ENCODE measurements around the gene SPRR2F. TPM values are rescaled to one million over a fixed set of nuclear protein-coding genes. Genes with fewer than 3 reads are reported as not detected.

The SPRR2F gene
- total and polyA plus RNA-seq, 10 of the 15 experiments (the other 5 are each of a cell fraction or from before 2014, with no cell fraction given): 0.18 to 0.27 TPM; not detected in 8

- H3K27ac ChIP-seq (ENCODE audit: control insufficient read depth, insufficient read depth): no peak overlapping the region
- no peaks in the 10 kb centered on the region for H4K20me1 ChIP-seq (ENCODE audit: control insufficient read depth, insufficient read depth)
- no TSS peak for BruUV-seq (replicated peaks)
- H3K4me1 ChIP-seq (ENCODE audit: control insufficient read depth, insufficient read depth, low read length): no peaks in the 10 kb centered on the region
- no peak overlapping the region for H3K4me3 ChIP-seq
- no peak overlapping the region for H3K9ac ChIP-seq (ENCODE audit: control insufficient read depth, insufficient read depth, low read length)
- no peak overlapping the region for H2AFZ ChIP-seq (ENCODE audit: control insufficient read depth, low read depth, low read length)
- ChIA-PET CTCF (interaction anchor here (1.1 kb wide), 1 partner anchor 97 kb away, joined by 3 read pairs; no protein-coding TSS in a partner anchor), SMC1A (ENCODE audit: uncharacterized antibody, unreplicated experiment) (no interaction called here), POLR2A (no interaction called here), RAD21 (ENCODE audit: unreplicated experiment) (no interaction called here)
- no peak for ATAC-seq
- intact Hi-C loops (cut with micrococcal nuclease; ENCODE audit: unreplicated experiment): no loop called here
- in situ Hi-C loops (cut with MboI): no loop called here
- no peak for FAIRE-seq
- no peaks in the 10 kb centered on the region for H3K36me3 ChIP-seq (ENCODE audit: control insufficient read depth in 2 of 2, insufficient read depth in 2 of 2, low read length in 1 of 2)
- 4% methylated on average over 2 of the region's 2 CpGs for WGBS (ENCODE audit: insufficient coverage, insufficient replicate concordance, low lambda C conversion rate, missing lambda C conversion rate)
- H3K9me3 ChIP-seq (replicated peaks; ENCODE audit: control insufficient read depth, insufficient read depth, low read length): no peaks in the 10 kb centered on the region; the same call in 2 of the 3 replicates
- H3K4me2 ChIP-seq (ENCODE audit: control insufficient read depth, insufficient read depth): no peak overlapping the region
- no peak for DNase-seq (ENCODE audit: low read depth, low spot score)
- H3K79me2 ChIP-seq (ENCODE audit: control insufficient read depth, insufficient read depth, low read length): no peaks in the 10 kb centered on the region
- H3K27me3 ChIP-seq (replicated peaks in 1 of 2; ENCODE audit: control insufficient read depth in 2 of 2, insufficient read depth in 2 of 2, low read length in 1 of 2): no peaks in the 10 kb centered on the region
- TF ChIP-seq PAX5 (IDR thresholded peaks at IDR 0.05; ENCODE audit: borderline replicate concordance, low read depth, low read length) (no peak), IRF5 (IDR thresholded peaks at IDR 0.05; ENCODE audit: borderline replicate concordance) (no peak), SMC3 (IDR thresholded peaks at IDR 0.05; ENCODE audit: borderline replicate concordance, low read length) (no peak), NBN (IDR thresholded peaks at IDR 0.05) (no peak), BCL11A (IDR thresholded peaks at IDR 0.05; ENCODE audit: low read depth, low read length) (no peak), POLR2AphosphoS5 (IDR thresholded peaks at IDR 0.05; ENCODE audit: low read length) (no peak), ZNF207 (IDR thresholded peaks at IDR 0.05; ENCODE audit: borderline replicate concordance) (no peak), CEBPZ (IDR thresholded peaks at IDR 0.05; ENCODE audit: low read depth, low read length) (no peak), JUNB (IDR thresholded peaks at IDR 0.05) (no peak), EGR1 (IDR thresholded peaks at IDR 0.05; ENCODE audit: borderline replicate concordance in 1 of 2, low read depth in 2 of 2, low read length in 2 of 2) (no peak), TBL1XR1 (IDR thresholded peaks at IDR 0.05; ENCODE audit: low read depth, low read length) (no peak), HSF1 (IDR thresholded peaks at IDR 0.05; ENCODE audit: low read depth, low read length) (no peak), RFX5 (IDR thresholded peaks at IDR 0.05; ENCODE audit: low read depth, low read length) (no peak), PKNOX1 (IDR thresholded peaks at IDR 0.05) (no peak), MTA3 (IDR thresholded peaks at IDR 0.05; ENCODE audit: borderline replicate concordance, low read length) (no peak), SMAD1 (IDR thresholded peaks at IDR 0.05; ENCODE audit: low read depth, partially characterized antibody) (no peak)
These were observed 20.4 kb upstream of the SPRR2F start for GRCh38 chr1:153133743-153134142.

Measured in GM12878 (cell line).